Epidermal melanocyte (primary cell): Measurements from ENCODE around the gene COL6A3.

Source experiments
- DNase-seq: peaks from one replicate; pipeline ENCODE4 v3.0.0; 2011; ENCODE audit warnings: low spot score; ENCODE audit not compliant: insufficient read length

The COL6A3 gene

DNA sequence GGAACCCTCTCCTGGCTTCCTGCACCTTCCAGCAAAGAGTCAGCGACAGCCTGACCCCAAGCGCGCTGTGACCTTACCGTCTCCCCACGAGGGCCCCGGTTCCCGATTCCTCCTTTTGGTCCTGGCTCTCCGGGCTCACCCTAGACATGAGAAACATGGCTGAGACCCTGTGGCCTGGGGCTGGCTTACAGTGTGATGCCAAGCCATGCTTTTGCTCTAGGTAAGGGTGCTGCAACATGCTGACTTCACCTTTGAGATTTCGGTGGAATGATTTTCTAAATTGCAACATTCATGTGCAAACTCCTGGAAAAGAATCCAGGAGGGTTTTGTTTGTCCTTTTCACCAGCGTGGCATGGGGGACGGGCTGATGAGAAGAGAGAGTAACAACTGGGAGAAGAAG, 63.9 kb downstream of the COL6A3 start:
- no peak for DNase-seq

DNA sequence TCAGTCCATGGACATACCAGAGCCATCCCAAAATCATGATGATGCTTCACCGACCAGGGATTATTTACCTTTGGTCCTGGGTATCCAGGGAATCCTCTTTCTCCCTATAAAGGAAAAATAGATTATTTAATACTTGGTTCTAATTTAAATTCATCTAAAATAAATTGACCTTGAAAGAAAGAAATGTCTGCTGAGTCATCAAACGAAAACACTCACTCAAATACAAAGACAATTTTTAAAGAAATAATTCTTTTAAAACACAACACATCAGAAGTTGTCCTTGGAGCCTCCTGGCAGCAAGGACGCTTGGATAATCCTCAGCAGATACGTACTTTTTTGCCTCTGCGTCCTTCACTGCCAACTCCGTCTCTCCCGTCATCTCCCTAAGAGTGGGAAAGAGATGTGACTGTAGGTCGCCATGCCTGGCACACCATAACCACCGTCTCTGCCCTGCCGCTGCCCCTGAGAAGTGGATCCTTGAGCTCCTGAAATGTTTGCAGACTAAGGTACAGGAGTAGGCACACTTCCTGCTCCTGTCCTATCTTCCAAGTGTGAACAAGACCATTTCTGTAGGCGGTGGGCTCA, 65.6 kb downstream of the COL6A3 start:
- no peak for DNase-seq

DNA sequence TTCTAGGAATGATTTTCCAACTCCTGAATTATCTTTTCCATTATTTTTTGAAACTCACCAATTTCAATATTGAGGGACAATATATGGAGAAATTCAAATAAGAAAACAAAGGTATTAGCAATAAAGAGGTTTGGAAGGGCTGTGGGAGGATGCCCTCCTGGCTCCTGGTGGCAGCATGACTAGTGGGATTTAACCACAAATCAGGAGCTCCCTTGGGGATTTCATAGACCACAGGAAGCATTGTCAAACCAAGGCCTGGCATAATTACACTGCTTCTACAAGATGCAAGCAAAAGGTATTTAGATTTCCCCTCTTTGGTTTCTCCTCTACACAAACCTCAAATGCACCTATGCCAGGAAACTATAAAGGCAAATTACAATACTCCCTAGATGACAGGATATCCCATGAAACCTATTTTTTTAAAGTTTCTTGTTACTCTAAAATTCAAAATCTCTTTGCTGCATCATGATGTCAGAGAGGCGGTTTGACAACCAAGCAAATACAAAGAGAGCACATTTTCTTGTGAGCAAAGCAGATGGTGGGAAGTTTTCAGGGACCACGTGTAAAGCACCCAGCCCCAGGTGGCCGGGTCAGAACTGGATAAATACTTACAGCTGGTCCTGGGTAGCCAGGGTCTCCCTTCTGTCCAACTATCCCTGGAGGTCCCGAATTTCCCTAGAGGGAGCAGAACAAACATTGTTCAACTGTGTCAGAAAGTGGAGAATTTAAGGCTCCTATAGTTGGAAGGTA, 67.9 kb downstream of the COL6A3 start:
- no peak for DNase-seq

DNA sequence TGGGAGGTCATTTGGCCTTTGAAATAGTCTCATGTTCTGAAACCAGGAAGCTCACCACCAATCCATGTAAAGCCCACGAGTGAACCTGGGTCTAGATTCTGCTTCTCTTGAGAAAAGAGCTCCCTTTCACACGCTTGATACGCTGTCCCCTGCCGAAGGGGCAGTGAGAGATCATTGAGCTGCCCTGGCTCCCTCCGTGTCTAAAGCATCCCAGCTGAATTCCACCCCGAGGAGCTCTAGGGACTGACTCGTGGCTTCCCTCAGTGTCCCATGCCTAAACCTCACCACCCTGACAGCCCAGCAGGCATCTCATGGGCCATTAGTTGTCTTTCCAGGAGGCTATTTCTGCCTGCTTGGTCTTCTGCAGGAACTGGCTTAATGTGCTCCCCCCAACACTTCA, 68.6 kb downstream of the COL6A3 start:
- no peak for DNase-seq

DNA sequence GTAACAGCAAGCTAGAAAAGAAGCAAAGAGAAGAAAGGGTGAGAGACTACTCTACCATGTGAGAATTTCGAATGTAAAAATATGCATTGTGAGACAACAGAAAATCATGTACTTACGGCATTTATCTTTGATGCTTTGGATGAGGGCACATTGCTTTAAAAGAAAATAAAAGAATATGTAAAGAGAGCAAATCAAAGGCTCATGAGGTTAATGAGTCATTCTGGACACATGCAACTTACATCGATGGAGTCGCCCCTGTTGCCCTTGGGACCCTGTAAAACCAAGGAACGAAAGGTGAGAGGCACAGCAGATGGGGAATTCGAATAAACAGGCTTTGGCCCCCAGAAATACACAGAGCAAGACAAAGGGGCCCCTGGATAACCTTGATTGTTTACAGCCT, 69.0 kb downstream of the COL6A3 start:
- DNase-seq = no peak

DNA sequence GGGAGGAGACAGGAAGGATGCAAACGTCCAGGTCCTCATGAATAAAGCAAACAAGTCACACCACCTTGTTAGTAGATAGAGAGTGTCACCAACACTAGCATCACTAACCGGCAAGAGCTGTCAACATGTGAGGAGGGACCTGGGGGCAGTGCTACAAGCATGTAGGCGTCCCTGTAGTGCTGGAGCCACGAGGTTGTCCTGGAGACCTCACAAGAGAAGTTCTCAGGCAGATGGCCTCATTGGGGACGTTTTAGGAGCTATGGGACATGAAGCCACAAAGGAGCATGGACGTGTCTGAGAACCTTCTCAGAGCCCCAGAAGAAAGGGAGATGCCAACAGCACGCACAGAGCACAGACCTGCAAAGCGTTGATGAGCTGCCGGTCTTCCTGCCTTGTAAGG, 70.0 kb downstream of the COL6A3 start:
- no peak for DNase-seq

DNA sequence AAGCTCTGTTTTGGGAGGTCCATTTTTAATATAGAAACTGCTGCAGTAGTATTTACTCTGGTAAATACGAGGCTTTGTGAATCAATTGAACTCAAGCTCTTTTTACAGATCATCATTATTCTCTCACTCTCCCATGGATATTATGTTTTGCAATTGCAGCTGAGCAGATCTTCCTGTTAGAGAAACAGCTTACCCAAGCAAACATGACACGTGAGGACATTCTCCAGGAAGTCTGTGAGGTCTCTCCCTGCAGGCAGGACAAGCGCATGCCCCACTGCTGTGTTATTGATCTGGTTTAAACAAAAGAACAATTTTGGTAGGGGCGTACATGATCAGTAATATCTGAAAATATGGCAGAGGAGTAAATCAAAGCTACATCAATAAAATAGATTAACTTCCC, 72.1 kb downstream of the COL6A3 start:
- peak; percentile 57 for DNase-seq

DNA sequence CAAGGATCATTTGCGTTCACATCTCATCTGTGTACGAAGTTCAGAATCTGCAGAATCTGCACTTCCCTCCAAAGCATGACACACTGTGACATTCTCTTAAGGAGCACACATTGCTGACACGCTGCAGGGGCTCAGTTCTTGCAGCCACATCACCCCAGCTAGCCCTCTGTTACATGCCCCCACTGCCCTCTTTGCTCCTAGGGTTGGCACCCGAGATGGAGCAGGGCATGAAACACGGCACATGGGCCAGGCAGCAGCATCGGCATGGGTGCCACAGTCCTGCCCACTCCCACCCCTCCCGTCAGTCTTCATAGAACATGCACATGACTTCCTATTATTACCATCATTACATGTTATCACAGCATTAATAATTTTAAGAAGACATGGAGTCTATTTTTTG, 76.4 kb downstream of the COL6A3 start:
- no peak for DNase-seq

DNA sequence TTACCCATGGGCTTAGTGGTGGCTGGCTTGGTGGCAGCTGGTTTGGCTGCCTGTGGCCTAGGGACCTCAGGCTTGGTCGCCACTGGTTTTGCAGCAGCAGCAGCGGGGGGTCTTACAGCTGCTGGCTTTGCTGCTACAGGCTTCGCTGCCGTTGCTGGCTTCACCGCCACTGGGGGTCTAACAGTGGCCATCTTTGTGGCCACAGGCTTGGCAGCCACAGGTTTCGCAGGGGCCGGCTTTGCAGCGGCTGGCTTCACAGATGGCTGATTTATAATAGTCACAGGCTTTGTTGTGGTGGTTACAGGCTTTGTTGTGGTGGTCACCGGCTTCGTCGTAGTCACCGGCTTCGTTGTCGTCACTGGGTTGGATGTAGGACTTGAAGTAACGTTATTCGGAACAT, 77.8 kb downstream of the COL6A3 start:
- DNase-seq = no peak

DNA sequence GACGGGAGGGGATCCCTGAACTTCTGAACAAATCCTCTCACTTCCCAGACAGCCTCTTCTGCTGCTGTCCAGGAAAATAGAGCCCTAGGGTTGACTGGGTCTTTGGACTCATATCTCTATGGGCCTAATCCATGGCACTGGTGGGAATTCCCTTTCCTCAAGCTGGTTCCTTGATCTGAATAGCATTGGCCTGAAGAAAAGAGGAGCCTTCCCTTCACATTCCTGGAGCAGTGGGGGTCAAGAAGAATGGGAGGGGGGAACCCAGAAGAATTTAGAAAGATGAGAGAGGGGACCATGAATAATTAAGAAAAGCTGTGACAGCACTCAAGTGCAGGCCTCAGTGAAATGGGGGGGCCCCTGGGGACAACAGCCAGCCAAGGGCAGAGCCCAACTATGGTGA, 80.2 kb downstream of the COL6A3 start:
- DNase-seq = no peak

DNA sequence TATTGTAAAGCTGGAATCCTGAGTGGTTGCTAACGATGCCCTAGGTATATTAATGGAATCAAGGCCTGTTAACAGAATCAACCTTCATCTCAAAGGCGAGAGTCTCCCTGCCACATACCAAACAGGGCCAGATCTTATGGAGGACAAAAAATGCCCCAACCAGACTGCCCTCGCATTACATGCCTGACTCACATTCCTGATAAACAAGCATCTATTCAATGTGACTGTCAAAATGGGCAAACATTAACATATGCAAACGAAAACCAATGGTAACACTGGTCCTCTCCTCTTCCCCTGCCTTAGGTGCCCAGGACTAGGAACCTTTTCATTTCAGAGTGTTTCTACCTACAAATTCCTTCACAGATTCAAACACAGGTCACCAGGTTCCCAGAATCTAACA, 83.4 kb downstream of the COL6A3 start:
- DNase-seq = no peak

DNA sequence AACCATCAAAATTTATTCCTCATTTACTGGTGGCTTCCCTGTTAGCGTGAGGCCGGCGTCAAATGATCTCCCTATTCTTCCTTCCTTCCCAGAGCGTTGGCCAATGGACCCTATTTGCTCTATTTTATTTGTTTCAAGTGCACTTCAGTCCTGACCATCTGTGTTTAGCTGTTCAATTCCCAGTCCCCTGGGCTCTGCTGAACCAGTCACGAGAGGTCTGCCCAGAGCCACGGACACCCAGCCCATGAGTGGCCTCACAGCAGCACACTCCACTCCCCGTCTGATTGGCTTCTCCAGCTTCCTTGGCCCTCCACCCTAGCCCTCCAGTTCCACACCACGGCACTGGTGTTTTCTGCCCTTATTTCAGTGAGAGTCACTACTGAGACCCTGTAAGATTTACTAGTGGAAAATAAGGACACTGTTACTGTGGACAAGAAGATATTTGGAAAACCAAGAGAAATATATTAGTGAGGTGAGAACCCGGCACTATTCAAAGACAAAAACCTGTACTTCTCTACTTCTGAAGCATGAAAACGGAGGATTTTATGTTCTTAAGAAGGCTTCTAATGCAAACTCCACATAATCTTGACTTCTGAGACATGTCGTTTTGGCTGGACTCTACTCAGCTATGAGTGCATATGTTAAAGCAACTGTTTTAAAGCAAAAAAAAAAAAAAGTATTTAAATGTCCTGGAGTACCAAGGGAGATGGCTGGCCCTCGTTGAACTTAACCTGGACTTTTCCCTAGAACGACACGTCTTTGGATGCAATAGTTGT, 86.6 kb downstream of the COL6A3 start:
- DNase-seq = no peak

DNA sequence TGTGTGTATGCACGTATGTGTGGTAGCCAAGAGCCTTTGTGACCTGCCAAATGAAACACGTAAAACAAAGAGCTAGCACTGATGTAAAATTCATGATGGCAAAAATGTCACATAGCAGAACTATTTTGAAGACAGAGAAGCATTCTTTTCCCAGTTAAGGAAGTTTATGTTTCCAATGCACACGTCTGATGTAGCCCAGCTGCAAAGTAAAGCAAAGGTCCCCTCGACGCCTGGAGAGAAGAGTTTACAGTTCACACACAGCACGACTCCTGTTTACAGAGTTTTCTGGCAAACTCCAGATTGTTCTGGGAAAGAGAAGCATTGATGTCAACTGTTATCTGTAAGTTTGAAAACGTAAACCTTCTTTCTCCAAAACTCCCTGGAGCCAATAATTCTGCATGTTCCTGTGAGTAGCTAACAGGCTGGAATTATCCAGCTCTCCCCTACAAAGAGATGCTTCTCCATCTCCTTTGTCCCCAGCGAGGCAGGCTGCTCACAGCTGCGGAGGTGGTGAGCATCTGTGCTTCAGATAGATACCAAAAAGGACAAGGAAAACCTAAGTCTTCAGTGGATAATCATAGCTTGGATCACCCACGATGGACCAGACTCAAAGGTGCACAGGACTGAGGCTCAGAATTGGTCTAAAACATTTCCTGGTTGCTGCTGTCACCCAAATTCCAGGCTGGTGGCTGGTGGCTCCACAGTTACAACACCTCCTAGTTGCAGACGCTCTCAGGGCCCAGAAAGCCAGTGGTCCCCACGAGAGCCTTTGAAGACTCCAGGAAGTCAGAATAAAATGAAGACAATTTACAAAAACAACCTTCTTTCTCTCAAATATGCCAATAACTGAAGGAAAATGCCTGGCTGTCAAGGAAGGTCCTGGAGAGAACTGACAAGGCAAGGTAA, 87.4 kb downstream of the COL6A3 start:
- no peak for DNase-seq

DNA sequence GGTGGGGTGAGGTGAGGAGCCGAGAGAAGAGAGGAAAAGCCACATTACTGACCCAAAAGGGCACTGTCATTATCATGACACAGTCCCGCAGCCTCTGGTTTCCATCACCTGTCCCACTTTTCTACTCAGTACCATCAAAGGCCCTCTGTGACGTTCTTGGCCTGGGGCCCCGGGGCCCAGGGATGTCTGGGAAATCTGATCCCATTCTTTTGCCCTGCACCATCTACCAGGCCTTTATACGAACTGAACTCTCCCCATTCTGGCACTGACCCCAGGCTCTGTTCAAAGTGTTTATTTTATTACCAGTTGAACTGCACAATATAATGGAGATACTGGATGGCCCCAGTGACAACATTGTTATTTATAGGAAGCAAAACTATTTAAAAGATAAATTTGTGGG, 89.1 kb downstream of the COL6A3 start:
- no peak for DNase-seq

DNA sequence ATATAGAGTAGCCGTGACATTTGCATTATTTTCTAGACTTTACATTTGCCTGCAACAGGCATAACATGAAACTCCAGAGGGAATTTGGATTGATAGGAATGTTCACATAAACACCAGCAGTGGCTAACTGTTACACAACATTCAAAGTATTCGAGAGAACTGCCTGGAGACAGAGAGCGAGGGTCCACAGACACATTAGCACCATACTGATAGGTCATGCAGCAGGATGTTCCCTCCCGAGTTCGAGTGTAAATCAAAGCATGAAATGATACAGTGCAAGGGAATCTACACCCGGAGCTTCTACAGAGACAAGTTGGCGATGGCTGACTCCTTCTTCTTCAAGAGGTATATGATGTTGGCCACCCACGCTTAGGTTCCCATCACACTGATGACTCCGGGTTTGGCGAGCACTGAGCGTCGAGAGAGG, 89.5 kb downstream of the COL6A3 start:
- DNase-seq = no peak

DNA sequence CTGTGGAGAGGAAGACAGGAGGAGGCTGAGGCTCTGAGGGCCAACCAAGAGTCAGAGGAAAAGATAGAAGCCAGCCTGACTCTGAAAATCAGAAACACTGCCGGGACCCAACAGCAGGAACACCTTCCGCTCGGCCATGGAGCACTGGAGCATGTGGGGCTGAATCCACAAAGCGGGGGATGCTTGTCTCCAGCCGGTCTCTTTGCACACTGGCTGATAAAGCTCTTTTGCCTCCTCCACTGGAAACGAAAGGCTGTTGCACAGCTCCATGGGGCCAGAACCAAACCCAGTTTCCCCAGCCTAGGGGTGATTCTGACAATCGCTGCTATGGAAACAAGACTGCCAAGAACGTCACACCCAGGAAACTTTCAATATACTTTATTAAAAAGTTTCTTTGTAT, 90.3 kb downstream of the COL6A3 start:
- DNase-seq = no peak

DNA sequence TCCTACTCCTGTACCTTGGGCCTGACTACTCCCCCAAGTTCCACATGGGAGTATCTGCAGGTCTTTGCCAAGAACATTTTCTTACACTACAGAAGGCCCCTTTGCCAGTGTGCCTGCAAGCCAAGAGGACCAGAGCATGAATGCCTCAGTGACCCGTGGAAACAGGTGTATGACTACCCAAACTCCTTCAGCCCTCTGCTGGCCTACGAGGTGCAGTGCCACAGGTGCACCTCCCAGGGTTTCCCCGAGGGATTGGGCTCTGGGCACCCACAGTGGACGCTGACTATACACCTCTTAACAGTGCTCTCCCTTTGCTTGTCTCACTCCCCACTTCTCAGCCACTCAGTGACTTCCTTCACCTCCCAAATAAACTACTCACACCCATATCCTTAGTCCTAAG, 91.4 kb downstream of the COL6A3 start:
- DNase-seq = no peak

DNA sequence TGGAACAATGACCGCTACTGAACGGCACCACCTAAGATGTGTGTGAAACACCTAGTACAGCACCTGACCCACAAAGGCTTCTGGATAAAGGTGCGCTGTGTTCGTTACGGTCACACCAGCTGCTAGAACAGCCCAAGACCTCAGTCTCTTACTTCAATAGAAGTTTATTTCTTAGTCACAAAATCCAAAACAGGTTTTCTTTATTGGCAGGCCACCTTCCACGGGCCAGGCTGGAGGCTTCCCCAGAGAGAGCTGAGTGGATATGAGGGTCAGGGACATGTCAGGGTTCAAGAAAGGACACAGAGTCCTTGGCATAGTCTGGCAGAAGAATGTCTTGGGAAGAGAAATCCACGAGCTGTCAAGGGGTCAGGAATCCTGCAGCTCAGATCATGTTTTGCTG, 92.2 kb downstream of the COL6A3 start:
- DNase-seq = no peak

DNA sequence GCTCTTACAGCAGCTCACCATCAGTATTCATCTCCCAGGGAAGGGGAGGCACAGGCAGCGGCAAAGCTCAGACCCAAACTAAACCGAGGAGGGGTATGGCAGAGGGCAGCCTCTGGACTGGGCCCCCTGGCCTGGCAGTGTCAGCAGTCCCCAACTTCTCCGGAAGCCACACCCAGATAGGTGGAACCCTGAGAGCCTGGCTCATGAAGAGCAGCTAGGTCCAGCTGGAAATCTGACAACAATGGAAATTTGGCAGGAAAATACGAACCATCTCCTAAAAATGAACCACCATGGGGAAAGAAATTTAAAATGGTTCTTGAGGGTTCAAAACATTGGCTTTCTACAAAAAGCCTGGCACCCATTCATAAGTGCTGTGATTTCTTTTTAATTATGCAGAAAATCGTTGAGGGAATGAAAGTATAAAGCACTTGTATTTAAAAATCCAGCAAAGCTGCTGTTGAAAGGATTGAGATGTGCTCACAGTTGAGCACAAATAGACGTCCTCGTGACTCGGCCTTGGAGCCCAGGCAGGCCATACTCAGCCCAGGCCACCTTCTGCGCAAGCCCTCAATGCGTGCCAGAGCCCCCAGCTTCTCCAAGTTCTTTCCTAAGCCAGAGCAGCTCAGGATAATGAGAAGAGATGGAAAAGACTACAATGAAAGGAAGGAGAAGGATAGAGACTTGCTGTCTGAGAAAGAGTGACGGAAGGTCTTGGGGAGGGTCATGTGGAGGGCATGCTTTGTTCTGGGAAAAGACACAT, 93.0 kb downstream of the COL6A3 start:
- DNase-seq = no peak

DNA sequence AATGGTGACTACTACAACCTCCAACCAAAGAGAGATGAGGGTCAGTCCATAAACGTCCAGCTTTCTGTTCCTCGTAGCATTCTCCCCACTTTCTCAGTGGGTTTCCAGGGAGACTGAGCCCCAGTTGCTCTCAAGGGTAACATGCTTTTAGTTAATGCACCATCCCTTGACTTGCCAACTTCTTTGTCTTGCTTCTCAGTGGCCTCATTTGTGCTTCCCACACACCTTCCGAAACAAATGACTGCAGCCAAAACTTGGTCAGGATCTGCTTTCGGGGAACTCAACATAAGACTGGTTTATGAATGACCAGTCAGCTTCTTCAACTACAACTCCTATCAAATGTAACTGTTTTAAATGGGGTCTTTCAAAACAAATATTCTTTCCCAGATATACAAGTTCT, 94.1 kb downstream of the COL6A3 start:
- no peak for DNase-seq
